Measurements from ENCODE around the gene KDELR3. TPM values are rescaled to one million over a fixed set of nuclear protein-coding genes. Genes with fewer than 3 reads are reported as not detected.
"Not testable (repeated sequence)": the region's sequence is repeated elsewhere in the genome, so short reads cannot be mapped to it uniquely, and the experiment has no call there.

KDELR3 gene
- total RNA-seq, 1 experiment from 2014 or later, result 6.4 TPM

- no peaks in the 10 kb centered on the region for H3K4me1 Mint-ChIP-seq (ENCODE audit: insufficient read depth, unreplicated experiment)
- DNase-seq (ENCODE audit: unreplicated experiment), result no peak
- POLR2A ChIA-PET, result interaction anchor here (2.2 to 3.0 kb wide), 2 partner anchors 9 to 12 kb away, joined by 10 read pairs; no protein-coding TSS in a partner anchor
- H3K9me3 Mint-ChIP-seq (ENCODE audit: unreplicated experiment), result no peaks in the 10 kb centered on the region
- no peak overlapping the region for H3K27ac Mint-ChIP-seq (ENCODE audit: low read depth, unreplicated experiment)
- CTCF ChIA-PET, result interaction anchor here (1.0 kb wide), 1 partner anchor 415 kb away, joined by 3 read pairs; no protein-coding TSS in a partner anchor
- peak overlapping the region; percentile 70 for H3K4me3 Mint-ChIP-seq (ENCODE audit: unreplicated experiment)
- H3K27me3 Mint-ChIP-seq (ENCODE audit: insufficient read depth, unreplicated experiment), result no peaks in the 10 kb centered on the region
- no peaks in the 10 kb centered on the region for H3K36me3 Mint-ChIP-seq (ENCODE audit: insufficient read depth, unreplicated experiment)
- no peak for TF ChIP-seq CTCF (IDR thresholded peaks at IDR 0.05; ENCODE audit: unreplicated experiment)
- intact Hi-C loops (cut with micrococcal nuclease), result no loop called here
- no TSS peak for BruUV-seq (replicated peaks)
Observed at GRCh38 chr22:38468443-38469305, 778 bp downstream of the KDELR3 start.

GRCh38 chr22:38469306-38469781 is 1.4 kb downstream of the KDELR3 start:
- H3K4me1 Mint-ChIP-seq (ENCODE audit: insufficient read depth, unreplicated experiment), result no peaks in the 10 kb centered on the region
- no peaks in the 10 kb centered on the region for H3K9me3 Mint-ChIP-seq (ENCODE audit: unreplicated experiment)
- no TSS peak for BruUV-seq (replicated peaks)
- ChIA-PET CTCF (interaction anchor here (1.0 kb wide), 2 partner anchors 416 to 417 kb away, joined by 3 to 5 read pairs; no protein-coding TSS in a partner anchor), POLR2A (interaction anchor here (1.4 to 3.0 kb wide), 2 partner anchors 9 to 32 kb away, joined by 3 to 10 read pairs; no protein-coding TSS in a partner anchor)
- TF ChIP-seq CTCF (IDR thresholded peaks at IDR 0.05; ENCODE audit: unreplicated experiment), result no peak
- no peak overlapping the region for H3K4me3 Mint-ChIP-seq (ENCODE audit: unreplicated experiment)
- no peak for DNase-seq (ENCODE audit: unreplicated experiment)
- intact Hi-C loops (cut with micrococcal nuclease), result no loop called here
- no peaks in the 10 kb centered on the region for H3K36me3 Mint-ChIP-seq (ENCODE audit: insufficient read depth, unreplicated experiment)
- H3K27ac Mint-ChIP-seq (ENCODE audit: low read depth, unreplicated experiment), result no peak overlapping the region
- H3K27me3 Mint-ChIP-seq (ENCODE audit: insufficient read depth, unreplicated experiment), result no peaks in the 10 kb centered on the region

- ChIA-PET POLR2A (interaction anchor here (1.4 to 3.0 kb wide), 2 partner anchors 8 to 31 kb away, joined by 3 to 10 read pairs; no protein-coding TSS in a partner anchor), CTCF (interaction anchor here (1.0 kb wide), 1 partner anchor 418 kb away, joined by 5 read pairs; no protein-coding TSS in a partner anchor)
- intact Hi-C loops (cut with micrococcal nuclease); H3K27me3 Mint-ChIP-seq (ENCODE audit: insufficient read depth, unreplicated experiment); DNase-seq (ENCODE audit: unreplicated experiment); BruUV-seq (replicated peaks); H3K36me3 Mint-ChIP-seq (ENCODE audit: insufficient read depth, unreplicated experiment); H3K27ac Mint-ChIP-seq (ENCODE audit: low read depth, unreplicated experiment); H3K4me1 Mint-ChIP-seq (ENCODE audit: insufficient read depth, unreplicated experiment); H3K9me3 Mint-ChIP-seq (ENCODE audit: unreplicated experiment): not testable (repeated sequence)
- peak overlapping the region; percentile 4 for H3K4me3 Mint-ChIP-seq (ENCODE audit: unreplicated experiment)
Observed at GRCh38 chr22:38470179-38470578, 2.3 kb downstream of the KDELR3 start.

- no peak overlapping the region for H3K27ac Mint-ChIP-seq (ENCODE audit: low read depth, unreplicated experiment)
- CTCF ChIA-PET, result no interaction called here
Observed at GRCh38 chr22:38471237-38471636, 3.3 kb downstream of the KDELR3 start.

More at GRCh38 chr22:38471237-38471636, 3.3 kb downstream of the KDELR3 start:
- intact Hi-C loops (cut with micrococcal nuclease), result no loop called here
- POLR2A ChIA-PET, result interaction anchor here (1.7 kb wide), 1 partner anchor 9 kb away, joined by 5 read pairs; no protein-coding TSS in a partner anchor
- no peak for TF ChIP-seq CTCF (IDR thresholded peaks at IDR 0.05; ENCODE audit: unreplicated experiment)
- Mint-ChIP-seq H3K36me3 (ENCODE audit: insufficient read depth, unreplicated experiment) (peaks cover 12% of the 10 kb centered on the region), H3K9me3 (ENCODE audit: unreplicated experiment) (no peaks in the 10 kb centered on the region), H3K27me3 (ENCODE audit: insufficient read depth, unreplicated experiment) (no peaks in the 10 kb centered on the region), H3K4me1 (ENCODE audit: insufficient read depth, unreplicated experiment) (no peaks in the 10 kb centered on the region), H3K4me3 (ENCODE audit: unreplicated experiment) (no peak overlapping the region)
- no peak for DNase-seq (ENCODE audit: unreplicated experiment)
- BruUV-seq (replicated peaks), result no TSS peak
